Rectal smooth muscle tissue (tissue), 1 donor: Measurements from ENCODE around the gene CDC73.
"Not testable (repeated sequence)": the region's sequence is repeated elsewhere in the genome, so short reads cannot be mapped to it uniquely, and the experiment has no call there.

Source experiments
- H3K27ac ChIP-seq: one replicate; pipeline ENCODE4 v1.7.0; 2013; ENCODE audit warnings: low read depth, low read length, inconsistent platforms
- H3K27me3 ChIP-seq: one replicate; pipeline ENCODE4 v1.7.0; 2013; ENCODE audit warnings: low read length; ENCODE audit not compliant: control insufficient read depth, insufficient read depth
- H3K36me3 ChIP-seq: one replicate; pipeline ENCODE4 v1.7.0; 2013; ENCODE audit warnings: low read length; ENCODE audit not compliant: control insufficient read depth, insufficient read depth
- H3K4me1 ChIP-seq: one replicate; pipeline ENCODE4 v1.7.0; 2013; ENCODE audit warnings: low read length; ENCODE audit not compliant: control insufficient read depth, insufficient read depth
- H3K4me3 ChIP-seq: one replicate; pipeline ENCODE4 v1.7.0; 2013; ENCODE audit warnings: low read length
- H3K9ac ChIP-seq: one replicate; pipeline ENCODE4 v1.7.0; 2013; ENCODE audit warnings: low read length

CDC73 gene

DNA sequence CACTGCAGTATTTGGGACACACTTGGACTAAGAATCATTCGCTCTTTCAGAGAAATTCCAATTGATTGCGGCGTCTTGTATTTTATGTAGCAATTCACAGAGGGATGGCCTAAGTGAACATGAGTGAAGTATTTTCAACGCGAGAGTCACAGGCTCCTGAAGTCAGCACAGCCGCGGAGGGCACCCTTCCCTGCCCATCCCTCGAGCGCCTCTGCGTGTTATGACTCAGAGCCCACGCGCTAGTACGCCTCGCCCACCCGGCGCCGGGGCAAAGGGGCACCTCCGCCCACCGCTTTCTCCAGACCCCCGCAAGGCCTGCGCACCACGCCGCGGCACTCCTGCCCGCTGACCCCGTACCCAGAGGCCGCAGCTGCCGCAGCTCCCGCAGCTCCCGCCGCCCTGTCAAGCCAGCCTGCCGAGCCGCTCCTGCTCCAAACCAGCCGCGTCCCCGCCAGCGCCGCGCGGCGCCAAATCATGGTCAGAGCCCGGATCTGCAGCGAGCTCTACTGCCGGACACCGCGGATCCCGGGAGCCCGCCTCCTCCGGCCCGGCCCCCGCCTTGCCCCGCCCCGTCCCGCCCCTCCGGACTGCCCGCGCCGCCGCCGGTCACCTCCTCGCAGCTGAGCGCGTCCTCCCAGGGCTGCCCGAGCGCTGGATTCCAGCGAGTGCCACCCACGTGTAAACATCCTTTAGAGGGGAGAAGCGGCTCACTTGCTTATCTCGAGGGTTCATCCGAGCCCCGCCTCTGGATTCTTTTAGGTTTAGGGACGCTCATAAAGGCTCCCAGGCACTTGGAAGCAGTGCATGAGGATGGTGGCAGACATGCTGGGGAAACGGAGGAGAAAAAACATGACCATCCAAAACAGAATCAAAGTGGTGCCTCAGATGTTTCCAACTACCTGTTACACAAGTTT, 16.7 kb upstream of the CDC73 start, which contains the start of gene GLRX2:
TSS of gene GLRX2 (minus strand) at position 508 of the 914 bp plus-strand sequence. CDS start at position 476, 32 bp downstream.
- H3K4me3 ChIP-seq: peak within 1 kb of the TSS; percentile 89
- peak within 1 kb of the TSS; percentile 88 for H3K27ac ChIP-seq
- peaks cover 5% of the 10 kb centered on the region for H3K4me1 ChIP-seq
- H3K9ac ChIP-seq: peak within 1 kb of the TSS; percentile 52
- no peaks in the 10 kb centered on the region for H3K36me3 ChIP-seq
- no peaks in the 10 kb centered on the region for H3K27me3 ChIP-seq

DNA sequence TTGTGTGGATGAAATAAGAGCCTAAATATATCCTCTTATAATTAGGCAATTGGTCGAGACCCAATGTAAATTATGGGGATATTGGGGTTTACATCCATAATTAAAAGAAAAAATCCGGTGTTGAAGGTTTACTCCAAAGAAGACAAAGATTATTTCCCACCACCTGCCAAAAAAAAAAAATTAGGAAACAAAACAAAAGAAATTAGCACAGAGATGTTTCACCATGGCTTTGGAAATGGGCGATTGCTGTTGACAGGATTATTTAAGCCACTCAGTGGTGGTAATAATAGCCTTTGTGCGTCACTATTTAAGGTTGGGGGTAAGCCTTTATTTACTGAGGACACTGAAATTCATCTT, 16.0 kb upstream of the CDC73 start:
- Histone ChIP-seq H3K36me3 (no peaks in the 10 kb centered on the region), H3K4me3 (peak overlapping the region; percentile 62), H3K4me1 (peaks cover 5% of the 10 kb centered on the region), H3K27me3 (no peaks in the 10 kb centered on the region), H3K27ac (peak overlapping the region; percentile 88), H3K9ac (peak overlapping the region; percentile 25)

DNA sequence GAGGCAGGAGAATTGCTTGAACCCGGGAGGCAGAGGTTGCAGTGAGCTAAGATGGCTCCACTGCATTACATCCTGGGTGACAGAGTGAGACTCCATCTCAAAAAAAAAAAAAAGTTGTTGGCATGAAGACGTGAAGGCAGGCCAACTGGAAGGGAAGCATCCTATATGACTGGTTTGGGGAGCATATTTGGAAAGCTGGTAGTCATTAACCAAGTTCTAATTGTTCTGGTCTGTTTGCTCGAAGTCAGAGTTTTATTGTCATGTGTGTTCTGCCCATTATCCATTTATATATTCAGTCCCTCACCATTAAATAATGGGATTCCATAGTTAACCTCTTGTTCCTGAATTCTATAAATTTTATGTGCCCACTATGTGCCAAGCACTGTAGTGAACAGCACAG, 13.4 kb upstream of the CDC73 start:
- Histone ChIP-seq H3K4me1 (peaks cover 10% of the 10 kb centered on the region), H3K4me3 (no peak overlapping the region), H3K9ac (no peak overlapping the region), H3K27ac (no peak overlapping the region), H3K27me3 (no peaks in the 10 kb centered on the region), H3K36me3 (no peaks in the 10 kb centered on the region)

DNA sequence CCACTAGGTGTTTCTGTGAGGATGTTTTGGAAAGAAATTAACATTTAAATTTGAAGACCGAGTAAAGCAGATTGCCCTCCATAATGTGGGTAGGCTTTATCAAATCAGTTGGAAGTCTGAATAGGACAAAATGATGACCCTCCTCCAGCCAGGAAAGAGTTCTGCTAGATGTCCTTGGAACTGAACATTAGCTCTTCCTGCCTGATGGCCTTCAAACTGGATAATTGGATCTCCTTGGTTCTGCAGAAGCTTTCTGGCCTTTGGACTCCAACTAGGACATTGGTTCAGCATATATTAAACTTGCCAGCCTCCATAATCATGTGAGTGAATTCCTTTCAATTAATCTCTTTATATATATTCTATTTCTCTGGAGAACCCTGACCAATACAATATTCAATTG, 12.2 kb upstream of the CDC73 start:
- Histone ChIP-seq H3K9ac (no peak overlapping the region), H3K4me3 (no peak overlapping the region), H3K36me3 (no peaks in the 10 kb centered on the region), H3K27me3 (no peaks in the 10 kb centered on the region), H3K4me1 (peaks cover 6% of the 10 kb centered on the region), H3K27ac (no peak overlapping the region)

DNA sequence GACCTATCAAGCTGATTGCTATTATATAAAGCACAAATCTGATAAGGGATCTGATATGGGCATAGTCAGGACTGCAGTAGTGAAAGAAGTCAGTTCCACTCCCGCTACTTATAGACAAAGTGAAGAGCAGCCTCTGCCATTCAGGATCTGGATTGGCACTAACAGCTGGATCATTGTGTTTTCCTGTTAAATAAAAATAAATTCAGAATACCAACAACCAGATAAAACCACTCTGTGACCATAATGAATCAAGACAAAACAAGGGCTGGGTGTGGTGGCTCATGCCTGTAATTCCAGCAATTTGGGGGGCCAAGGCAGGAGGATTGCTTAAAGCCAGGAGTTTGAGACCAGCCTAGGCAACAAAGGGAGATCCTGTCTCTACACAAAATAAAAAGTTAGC, 11.6 kb upstream of the CDC73 start:
- H3K9ac ChIP-seq: no peak overlapping the region
- no peak overlapping the region for H3K4me3 ChIP-seq
- no peaks in the 10 kb centered on the region for H3K36me3 ChIP-seq
- no peak overlapping the region for H3K27ac ChIP-seq
- peaks cover 6% of the 10 kb centered on the region for H3K4me1 ChIP-seq
- H3K27me3 ChIP-seq: no peaks in the 10 kb centered on the region

DNA sequence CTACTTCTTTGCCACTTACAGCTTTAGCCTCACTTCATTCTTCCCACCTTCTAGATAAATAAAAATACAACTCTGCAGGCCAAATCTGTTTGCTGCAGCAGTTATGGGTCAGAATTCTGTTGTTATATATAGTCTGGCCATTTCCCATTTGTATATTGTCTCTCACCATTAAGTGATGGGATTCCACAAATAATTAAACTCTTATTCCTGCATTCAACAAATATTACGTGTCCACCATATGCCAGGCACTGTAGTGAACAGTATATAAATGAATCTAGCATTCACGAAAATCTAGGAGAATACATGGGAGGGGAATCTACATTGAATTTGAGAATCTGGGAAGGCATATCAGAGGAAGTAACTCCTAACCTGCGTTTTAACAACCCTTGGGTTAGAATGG, 11.0 kb upstream of the CDC73 start:
- peaks cover 8% of the 10 kb centered on the region for H3K4me1 ChIP-seq
- no peak overlapping the region for H3K27ac ChIP-seq
- no peaks in the 10 kb centered on the region for H3K27me3 ChIP-seq
- no peaks in the 10 kb centered on the region for H3K36me3 ChIP-seq
- H3K9ac ChIP-seq: no peak overlapping the region
- no peak overlapping the region for H3K4me3 ChIP-seq

DNA sequence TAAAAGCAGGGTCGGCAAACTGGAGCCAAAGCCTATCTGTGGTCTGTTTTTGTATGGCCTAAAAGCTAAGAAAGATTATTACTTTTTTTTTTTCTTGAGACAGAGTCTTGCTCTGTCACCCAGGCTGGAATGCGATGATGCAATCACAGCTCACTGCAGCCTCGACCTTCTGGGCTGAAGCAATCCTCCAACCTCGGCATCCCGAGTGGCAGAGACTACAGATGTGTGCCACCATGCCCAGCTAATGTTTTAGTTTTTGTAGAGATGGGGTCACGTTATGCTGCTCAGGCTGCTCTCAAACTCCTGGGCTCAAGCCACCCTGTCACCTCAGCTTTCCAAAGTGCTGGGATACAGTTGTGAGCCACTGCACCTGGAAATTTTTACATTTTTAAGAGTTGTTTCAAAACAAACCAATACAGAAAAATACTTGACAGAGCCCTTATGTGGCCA, 10.2 kb upstream of the CDC73 start:
- Histone ChIP-seq H3K4me1 (peaks cover 10% of the 10 kb centered on the region), H3K27ac (no peak overlapping the region), H3K36me3 (no peaks in the 10 kb centered on the region), H3K9ac (no peak overlapping the region), H3K27me3 (no peaks in the 10 kb centered on the region), H3K4me3 (no peak overlapping the region)

DNA sequence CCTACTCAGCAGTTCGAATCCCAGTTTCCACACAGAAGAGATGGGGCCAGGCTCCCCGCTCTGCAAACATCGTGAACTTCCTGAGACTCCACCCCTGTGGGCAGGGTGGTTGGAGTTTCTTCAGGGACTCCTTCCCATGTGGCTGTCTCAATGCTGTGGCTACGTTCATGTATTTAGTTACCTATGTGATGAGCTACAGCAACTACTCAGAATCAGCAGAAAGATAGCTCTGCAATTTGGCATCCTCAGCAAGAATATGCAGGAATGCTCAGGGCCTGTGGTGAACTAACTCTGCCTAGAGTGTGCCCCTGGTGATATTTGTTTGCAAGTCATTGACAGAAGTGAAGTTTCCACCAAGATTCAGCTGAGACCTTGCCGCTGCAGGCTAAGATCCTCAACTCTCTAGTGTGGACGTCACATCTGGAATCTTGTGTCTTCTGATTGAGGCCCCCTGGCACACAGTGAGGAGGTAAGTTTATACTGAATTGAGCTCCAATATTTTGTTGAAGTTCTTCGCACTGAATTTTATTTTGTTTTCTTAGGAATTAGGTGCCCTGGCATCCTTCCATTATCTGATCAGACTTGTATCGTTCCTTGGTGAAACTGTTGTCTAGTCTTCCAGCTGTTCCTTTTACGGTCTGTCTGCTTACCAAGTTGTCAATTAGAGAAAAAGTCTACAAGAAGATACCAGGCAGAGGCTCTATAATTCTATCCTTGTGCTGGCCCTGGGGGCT, 8.4 kb upstream of the CDC73 start:
- Histone ChIP-seq H3K27ac (no peak overlapping the region), H3K4me1 (peaks cover 10% of the 10 kb centered on the region), H3K9ac (no peak overlapping the region), H3K36me3 (no peaks in the 10 kb centered on the region), H3K4me3 (no peak overlapping the region), H3K27me3 (no peaks in the 10 kb centered on the region)

DNA sequence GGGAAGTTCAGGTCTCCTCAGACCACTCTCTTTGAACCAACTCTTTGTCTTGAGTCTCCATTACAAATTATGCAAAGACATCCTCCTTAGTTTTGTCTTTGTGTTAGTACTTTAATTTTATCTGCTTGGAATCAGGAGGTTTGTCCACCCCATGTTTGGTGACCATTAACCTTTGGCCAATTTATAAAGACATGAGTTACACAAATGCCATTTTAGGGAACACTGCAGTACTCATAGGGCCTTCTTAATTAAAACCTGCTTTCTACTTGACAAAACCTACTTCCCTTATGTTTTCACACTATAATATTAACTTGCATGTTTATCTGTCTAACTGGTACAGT, 7.9 kb upstream of the CDC73 start:
- Histone ChIP-seq H3K36me3 (no peaks in the 10 kb centered on the region), H3K4me3 (no peak overlapping the region), H3K9ac (no peak overlapping the region), H3K4me1 (peaks cover 10% of the 10 kb centered on the region), H3K27me3 (no peaks in the 10 kb centered on the region), H3K27ac (no peak overlapping the region)

DNA sequence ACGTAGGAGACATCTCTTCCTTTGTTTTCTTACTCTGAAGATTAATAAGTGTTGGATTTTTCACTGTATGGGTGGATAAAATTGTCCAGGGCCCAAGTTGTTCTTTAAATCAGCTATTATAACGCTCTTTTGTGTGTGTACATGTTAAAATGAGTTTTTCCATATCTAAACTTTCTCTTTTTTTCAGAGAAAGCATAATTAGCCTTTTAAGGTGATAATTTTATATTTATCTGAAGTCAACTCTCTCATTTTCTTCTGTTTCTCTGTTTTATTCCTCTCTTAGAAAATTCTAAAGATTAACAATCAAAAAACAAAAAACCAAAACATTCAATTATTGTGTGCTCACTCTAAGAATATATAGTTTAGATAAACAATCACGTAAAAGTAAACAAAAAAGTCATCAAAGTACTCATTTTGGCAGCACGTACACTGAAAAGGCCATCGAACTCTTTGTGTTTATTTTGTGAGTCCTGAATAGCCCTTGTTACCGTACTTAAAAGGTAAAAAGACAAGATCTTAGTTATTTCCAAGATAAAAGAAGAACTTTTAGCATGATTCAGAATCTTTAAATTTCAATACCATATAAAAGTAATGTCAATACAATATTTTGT, 7.2 kb upstream of the CDC73 start:
- no peak overlapping the region for H3K27ac ChIP-seq
- peaks cover 10% of the 10 kb centered on the region for H3K4me1 ChIP-seq
- no peak overlapping the region for H3K9ac ChIP-seq
- no peaks in the 10 kb centered on the region for H3K36me3 ChIP-seq
- H3K4me3 ChIP-seq: no peak overlapping the region
- no peaks in the 10 kb centered on the region for H3K27me3 ChIP-seq

DNA sequence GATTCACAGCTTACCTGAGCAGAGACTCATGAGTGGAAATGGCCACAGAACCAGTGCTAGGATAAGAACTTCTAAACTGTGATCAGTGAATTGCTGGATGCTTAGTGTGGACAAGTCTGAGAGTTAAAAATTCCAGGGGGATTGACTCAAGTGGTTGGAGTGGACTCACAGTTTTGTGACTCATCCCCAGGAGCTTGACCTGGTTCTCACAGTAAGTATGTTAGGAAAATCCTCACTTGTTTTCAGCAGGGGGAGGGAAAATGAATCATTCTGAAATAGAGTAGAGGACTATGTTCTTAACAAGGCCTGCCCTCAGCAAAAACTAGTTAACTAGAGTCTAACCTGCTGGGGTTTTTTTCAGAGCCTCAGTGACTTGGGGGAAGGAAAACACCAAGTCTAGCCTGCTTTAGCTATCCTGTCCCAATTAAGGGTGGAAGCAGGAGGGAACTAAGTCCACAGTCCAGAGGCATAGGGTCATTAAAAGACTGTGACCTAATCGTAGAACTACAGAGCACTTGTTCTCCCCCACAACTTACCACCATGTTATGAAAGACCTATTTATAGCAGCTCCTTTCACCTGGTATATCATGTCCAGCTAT, 6.1 kb upstream of the CDC73 start:
- Histone ChIP-seq H3K27ac (peak overlapping the region; percentile 74), H3K27me3 (no peaks in the 10 kb centered on the region), H3K4me1 (peaks cover 10% of the 10 kb centered on the region), H3K36me3 (no peaks in the 10 kb centered on the region), H3K9ac (no peak overlapping the region), H3K4me3 (no peak overlapping the region)

DNA sequence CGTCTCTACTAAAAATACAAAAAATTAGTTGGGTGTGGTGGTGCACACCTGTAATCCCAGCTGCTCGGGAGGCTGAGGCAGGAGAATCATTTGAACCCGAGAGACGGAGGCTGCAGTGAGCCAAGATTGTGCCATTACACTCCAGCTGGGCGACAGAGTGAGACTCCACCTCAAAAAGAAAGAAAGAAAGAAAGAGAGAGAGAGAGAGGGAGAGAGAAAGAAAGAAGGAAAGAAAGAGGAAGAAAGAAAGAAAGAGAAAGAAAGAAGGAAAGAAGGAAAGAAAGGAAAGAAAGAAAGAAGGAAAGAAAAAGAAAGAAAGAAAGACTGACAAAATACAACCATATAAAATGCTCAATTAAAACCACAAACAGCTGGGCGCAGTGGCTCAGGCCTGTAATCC, 4.7 kb upstream of the CDC73 start:
- not testable (repeated sequence) for H3K27ac ChIP-seq, H3K4me3 ChIP-seq, H3K4me1 ChIP-seq, H3K9ac ChIP-seq, H3K27me3 ChIP-seq, H3K36me3 ChIP-seq
